Muscle of back (tissue), 11 donors: ENCODE measurements around the gene TDRD1. TPM values are rescaled to one million over a fixed set of nuclear protein-coding genes. Genes with fewer than 3 reads are reported as not detected.

Experiments
- DNase-seq, 3 donors: peaks; one replicate each; pipeline versions ENCODE4 v3.0.0 to v3.0.0-alpha.2; 2013
- polyA plus RNA-seq, 10 donors: library from polyadenylated mRNA; unstranded; fragments of 120-200 nt; gene quantifications; one replicate each; pipeline ENCODE4 v1.2.1, GENCODE V29; 2013; ENCODE audit not compliant: insufficient read length in 10 of 10

The TDRD1 gene
- polyA plus RNA-seq, 10 donors: 0.11 to 0.36 (median 0.29) TPM

GRCh38 chr10:114175667-114176066, 3.5 kb upstream of the TDRD1 start:
- DNase-seq: no peak

GRCh38 chr10:114176511-114176910, 2.6 kb upstream of the TDRD1 start:
- DNase-seq: no peak

GRCh38 chr10:114179747-114180146, 594 bp downstream of the TDRD1 start:
- no peak for DNase-seq

- DNase-seq: no peak
Observed at GRCh38 chr10:114180937-114181336, 1.8 kb downstream of the TDRD1 start.

DNA sequence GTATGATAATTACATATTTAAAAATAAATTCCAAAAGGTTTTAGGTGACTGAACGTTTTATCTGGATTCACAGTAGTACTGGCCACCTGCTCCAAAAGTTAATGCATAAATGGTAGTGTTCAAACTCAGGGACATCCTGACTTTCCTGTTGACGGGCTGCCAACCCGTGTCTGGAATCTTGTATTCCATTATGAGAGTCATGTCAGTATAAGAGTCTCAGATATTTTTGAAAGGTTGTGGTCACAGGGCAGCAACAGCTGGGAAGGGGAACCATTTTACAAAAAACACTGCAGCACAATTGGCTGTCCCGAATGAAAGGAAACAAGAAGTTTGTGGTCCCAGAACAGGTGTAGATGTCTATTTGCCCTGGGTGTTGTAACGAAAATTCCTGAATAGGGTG, 2.8 kb downstream of the TDRD1 start:
- peak in 1 of 3 donors; percentile 49 for DNase-seq

DNA sequence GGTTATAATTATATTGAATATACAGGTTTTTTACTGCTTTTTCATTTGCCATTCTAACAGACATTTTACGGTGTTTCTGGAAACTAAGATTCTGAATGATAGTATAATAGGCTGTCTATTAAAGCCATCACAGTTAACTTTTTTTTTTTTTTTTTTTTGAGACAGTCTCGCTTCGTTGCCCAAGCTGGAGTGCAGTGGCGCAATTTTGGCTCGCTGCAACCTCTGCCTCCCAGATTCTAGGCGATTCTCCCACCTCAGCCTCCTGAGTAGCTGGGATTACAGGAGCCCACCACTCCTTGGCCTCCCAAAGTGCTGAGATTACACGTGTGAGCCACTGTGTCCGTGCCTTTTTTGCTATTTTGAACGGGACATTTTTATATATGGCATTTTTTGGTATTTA, 4.4 kb downstream of the TDRD1 start:
- DNase-seq: no peak

- DNase-seq: no peak
Observed at GRCh38 chr10:114184276-114184675, 5.1 kb downstream of the TDRD1 start.

- DNase-seq: no peak
Observed at GRCh38 chr10:114188001-114188400, 8.8 kb downstream of the TDRD1 start.

- DNase-seq: no peak
Observed at GRCh38 chr10:114188900-114189299, 9.7 kb downstream of the TDRD1 start.

- DNase-seq: no peak
Observed at GRCh38 chr10:114189700-114190099, 10.5 kb downstream of the TDRD1 start.

DNA sequence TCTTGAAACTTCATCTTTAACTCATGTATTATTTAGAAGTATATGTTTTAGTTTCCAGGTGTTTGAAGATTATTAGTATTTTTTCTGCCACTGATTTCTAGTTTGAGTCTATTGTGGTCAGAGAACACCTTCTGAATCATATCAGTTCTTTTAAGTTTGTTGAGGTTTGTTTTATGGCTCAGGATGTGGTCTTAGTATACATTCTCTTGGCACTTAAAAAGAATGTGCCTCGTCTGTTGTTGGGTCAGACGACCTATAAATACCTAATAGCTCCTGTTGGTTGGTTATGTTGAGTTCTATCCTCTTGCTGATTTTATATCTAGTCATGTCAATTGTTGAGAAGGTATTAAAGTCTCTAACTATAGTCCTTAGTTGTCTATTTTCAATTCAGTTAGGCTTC, 15.9 kb downstream of the TDRD1 start:
- no peak for DNase-seq

- no peak for DNase-seq
Observed at GRCh38 chr10:114199239-114199638, 20.1 kb downstream of the TDRD1 start.

DNA sequence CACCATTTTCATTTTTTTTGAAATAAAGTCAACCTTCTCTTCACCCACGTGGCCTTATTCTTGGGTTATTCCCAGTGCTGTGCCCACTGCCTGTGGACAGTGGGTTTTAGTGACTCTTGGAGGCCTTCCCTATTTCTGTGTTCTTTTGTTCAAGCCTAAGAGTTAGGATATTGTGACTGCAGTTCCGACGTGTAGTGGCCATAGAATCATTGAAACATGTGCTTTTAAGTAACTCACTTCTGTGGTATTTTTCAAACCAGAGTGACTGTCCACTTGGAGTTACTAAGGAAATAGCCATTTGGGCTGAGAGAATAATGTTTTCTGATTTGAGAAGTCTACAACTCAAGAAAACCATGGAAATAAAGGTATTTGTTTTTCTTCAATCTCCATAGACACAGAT, 23.7 kb downstream of the TDRD1 start:
- DNase-seq: no peak

- DNase-seq: no peak
Observed at GRCh38 chr10:114206902-114207301, 27.7 kb downstream of the TDRD1 start.

DNA sequence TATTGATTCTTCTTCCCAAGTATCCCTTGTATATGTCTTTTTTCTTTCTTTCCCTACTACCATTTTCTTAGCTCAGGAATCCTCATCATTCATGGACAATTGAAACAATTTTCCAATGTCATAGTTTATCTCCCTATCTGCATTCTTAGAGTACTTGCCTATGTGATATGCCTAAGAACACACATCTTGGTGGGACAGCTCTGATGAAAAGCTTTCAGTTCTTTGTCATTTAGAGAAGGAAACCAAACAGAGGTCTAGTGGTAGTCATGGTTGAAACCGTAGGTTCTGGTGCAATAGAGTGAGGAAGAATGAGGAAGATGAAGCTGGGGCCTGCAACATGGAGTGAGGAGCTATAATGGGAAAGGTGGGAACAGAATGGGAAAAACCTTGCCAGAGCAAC, 28.2 kb downstream of the TDRD1 start:
- no peak for DNase-seq

DNA sequence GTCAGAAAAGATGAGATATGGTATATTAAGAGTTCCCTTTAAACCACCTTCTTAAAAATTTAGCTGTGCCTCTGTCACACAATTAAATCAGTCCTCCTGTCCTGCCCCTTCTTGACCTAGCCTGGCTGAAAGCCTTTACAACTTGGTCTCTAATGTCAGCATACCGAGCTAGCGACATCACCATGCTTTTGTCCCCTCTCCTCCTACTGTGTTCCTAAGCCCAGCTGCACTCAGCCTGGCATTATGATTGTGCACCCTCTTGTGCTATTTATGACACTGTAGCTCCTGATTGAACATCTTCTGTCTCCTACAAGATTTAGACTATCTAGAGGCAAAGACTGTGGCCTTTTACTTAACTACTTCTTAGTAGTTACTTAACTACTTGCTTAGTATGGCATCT, 29.2 kb downstream of the TDRD1 start:
- no peak for DNase-seq

- no peak for DNase-seq
Observed at GRCh38 chr10:114212153-114212552, 33.0 kb downstream of the TDRD1 start.

GRCh38 chr10:114215033-114215432, 35.9 kb downstream of the TDRD1 start:
- DNase-seq: no peak

- no peak for DNase-seq
Observed at GRCh38 chr10:114220281-114220680, 41.1 kb downstream of the TDRD1 start.

DNA sequence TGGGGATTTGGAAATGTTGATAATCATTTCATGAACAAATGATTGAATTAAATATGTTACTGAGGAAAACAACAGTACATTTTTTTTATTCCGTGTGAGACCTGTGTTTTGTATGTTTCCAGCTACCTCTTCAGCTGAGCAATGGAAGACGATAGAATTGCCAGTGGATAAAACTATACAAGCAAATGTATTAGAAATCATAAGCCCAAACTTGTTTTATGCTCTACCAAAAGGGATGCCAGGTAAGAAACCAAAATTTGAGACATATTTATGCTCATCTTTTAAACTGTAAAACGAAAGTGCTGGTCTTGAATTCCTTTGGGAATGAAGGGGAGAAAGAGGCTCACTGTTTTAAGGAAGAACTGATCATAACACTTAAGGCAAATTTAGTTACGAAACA, 42.1 kb downstream of the TDRD1 start:
- no peak for DNase-seq

GRCh38 chr10:114223066-114223465, 43.9 kb downstream of the TDRD1 start:
- no peak for DNase-seq

GRCh38 chr10:114228156-114228555, 49.0 kb downstream of the TDRD1 start:
- no peak for DNase-seq

DNA sequence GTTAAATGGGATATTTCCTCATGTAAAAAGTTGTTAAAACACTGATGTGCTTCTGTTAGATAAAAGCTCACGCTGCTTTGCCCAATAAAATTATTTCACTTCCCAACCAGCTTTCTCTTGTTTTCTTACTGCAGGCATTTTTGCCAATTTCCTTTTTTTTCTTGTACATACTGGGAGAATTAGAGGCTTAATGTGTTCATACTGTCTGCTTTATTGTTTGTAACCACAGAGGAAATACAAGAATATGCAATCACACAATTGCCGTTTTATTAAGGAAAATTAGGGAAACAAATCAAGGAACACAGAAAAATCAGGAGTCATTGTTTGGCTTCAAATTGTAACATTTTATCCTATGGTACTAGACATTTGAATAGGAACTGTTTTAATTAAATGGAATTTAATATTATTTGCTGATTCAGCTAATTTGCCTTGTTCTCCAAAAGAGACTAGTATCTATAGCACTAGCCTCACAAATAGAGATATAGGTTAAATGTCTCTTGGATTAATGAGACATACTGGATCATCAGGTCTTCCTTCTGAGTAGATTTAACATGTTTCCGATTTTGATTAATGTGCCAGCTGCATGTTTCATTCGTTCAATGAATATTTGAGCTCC, 53.5 kb downstream of the TDRD1 start:
- DNase-seq: no peak

DNA sequence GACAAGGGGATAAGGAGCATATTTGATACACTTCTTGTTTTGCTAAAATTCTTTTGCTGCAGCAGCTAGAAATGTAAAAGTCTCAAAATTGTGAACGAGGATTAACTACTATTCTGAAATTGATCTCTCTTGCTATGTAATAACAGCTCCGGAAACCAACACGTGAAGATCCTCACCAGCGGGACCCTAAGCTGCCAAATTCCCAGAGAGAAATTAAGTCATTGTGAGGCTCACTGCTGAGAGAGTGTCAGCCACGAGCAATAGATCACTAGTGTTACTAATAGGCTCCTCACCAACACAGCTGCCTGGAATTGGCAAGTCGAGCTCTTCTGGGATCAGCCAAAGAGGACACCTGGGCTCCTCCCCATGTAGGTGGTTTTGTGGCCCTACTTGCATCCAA, 54.3 kb downstream of the TDRD1 start:
- DNase-seq: no peak

DNA sequence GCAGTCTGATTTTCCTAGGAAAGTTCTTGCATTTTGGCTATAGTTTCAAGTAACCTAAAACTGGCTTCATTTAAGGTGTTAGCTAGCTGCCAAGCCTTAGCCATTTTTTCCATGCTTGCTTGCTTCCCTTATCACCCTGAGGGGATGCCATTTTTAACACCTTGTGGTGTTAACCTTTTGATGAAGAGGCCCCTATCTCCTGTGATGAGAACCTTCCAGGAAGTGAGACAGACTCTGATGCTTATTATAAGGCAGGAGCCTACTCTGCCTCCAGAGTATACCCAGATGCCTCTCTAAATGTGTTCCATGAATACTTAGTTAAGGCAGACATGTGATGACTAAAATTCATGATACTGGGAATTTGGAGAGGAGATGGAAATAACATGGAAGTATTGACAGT, 55.0 kb downstream of the TDRD1 start:
- DNase-seq: no peak
